HFF-Myc (cell line): Measurements from ENCODE around the gene CENPS.
"Not testable (repeated sequence)": the region's sequence is repeated elsewhere in the genome, so short reads cannot be mapped to it uniquely, and the experiment has no call there.

Experiments used
- DNase-seq: peaks from one replicate; pipeline ENCODE4 v3.0.0-alpha.2; 2011; ENCODE audit warnings: low read depth; ENCODE audit errors: extremely low read depth
- H3K4me3 ChIP-seq: replicated peaks from 2 replicates; pipeline ENCODE4 v1.5.1; 2011; ENCODE audit warnings: low read depth, mild to moderate bottlenecking, control low read depth, low read length
- CTCF ChIP-seq: IDR thresholded peaks from 2 replicates; pipeline ENCODE4 v1.5.1; 2012; ENCODE audit warnings: mild to moderate bottlenecking, low read depth, low read length, control low read depth; ENCODE audit errors: missing control alignments

The CENPS gene

GRCh38 chr1:10400013-10400412, 30.2 kb upstream of the CENPS start:
- TF ChIP-seq CTCF: no peak
- DNase-seq: no peak
- H3K4me3 ChIP-seq: peak overlapping the region; percentile 85

- H3K4me3 ChIP-seq: no peak overlapping the region
- no peak for DNase-seq
- no peak for TF ChIP-seq CTCF
Observed at GRCh38 chr1:10401281-10401680, 29.0 kb upstream of the CENPS start.

GRCh38 chr1:10402729-10403274, 27.4 kb upstream of the CENPS start:
- DNase-seq: no peak
- TF ChIP-seq CTCF: no peak
- H3K4me3 ChIP-seq: no peak overlapping the region

GRCh38 chr1:10407201-10407600, 23.0 kb upstream of the CENPS start:
- no peak overlapping the region for H3K4me3 ChIP-seq
- no peak for TF ChIP-seq CTCF
- DNase-seq: no peak

GRCh38 chr1:10415211-10415930, 14.9 kb upstream of the CENPS start:
- TF ChIP-seq CTCF: no peak
- no peak for DNase-seq
- H3K4me3 ChIP-seq: no peak overlapping the region

- H3K4me3 ChIP-seq, DNase-seq: not testable (repeated sequence)
Observed at GRCh38 chr1:10415967-10416366, 14.3 kb upstream of the CENPS start.

- not testable (repeated sequence) for H3K4me3 ChIP-seq, DNase-seq
Observed at GRCh38 chr1:10418741-10419140, 11.5 kb upstream of the CENPS start.

GRCh38 chr1:10419351-10419750, 10.9 kb upstream of the CENPS start:
- TF ChIP-seq CTCF: no peak
- no peak overlapping the region for H3K4me3 ChIP-seq
- no peak for DNase-seq
